Smooth muscle cell of the brain vasculature (primary cell): Measurements from ENCODE around the gene BIRC7.
"Not testable (repeated sequence)": the region's sequence is repeated elsewhere in the genome, so short reads cannot be mapped to it uniquely, and the experiment has no call there.

Source experiments
- DNase-seq: peaks from one replicate; pipeline ENCODE4 v3.0.0-alpha.2; 2012; ENCODE audit warnings: low read depth, low spot score

Gene BIRC7

DNA sequence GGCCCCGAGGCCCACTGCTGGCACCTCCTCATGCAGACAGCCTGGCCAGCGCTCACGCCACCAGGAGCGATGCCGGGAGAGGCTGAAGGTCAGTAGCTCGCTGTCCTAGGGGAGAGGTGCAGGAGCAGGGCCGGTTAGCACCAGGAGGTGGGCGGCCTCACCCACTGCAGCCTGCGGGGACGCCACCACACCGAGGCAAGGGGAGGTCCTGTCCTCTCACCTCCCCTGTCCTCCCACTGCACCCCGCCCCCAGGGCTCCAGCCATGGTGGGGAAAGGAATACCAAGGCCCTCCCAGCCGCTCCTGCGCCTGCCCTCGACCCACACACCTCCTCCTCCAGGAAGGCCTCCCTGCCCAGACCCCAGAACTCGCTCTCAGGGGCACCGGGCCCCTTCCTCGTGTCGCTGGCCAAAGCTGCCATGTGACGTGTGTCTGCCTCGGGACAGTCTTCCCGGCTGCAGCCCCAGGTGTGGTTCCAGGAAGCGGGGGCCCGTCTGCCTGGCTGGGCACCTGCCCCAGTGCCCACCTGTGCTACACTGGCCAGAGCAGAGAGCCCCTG lies 12.0 kb downstream of the BIRC7 start:
- no peak for DNase-seq

DNA sequence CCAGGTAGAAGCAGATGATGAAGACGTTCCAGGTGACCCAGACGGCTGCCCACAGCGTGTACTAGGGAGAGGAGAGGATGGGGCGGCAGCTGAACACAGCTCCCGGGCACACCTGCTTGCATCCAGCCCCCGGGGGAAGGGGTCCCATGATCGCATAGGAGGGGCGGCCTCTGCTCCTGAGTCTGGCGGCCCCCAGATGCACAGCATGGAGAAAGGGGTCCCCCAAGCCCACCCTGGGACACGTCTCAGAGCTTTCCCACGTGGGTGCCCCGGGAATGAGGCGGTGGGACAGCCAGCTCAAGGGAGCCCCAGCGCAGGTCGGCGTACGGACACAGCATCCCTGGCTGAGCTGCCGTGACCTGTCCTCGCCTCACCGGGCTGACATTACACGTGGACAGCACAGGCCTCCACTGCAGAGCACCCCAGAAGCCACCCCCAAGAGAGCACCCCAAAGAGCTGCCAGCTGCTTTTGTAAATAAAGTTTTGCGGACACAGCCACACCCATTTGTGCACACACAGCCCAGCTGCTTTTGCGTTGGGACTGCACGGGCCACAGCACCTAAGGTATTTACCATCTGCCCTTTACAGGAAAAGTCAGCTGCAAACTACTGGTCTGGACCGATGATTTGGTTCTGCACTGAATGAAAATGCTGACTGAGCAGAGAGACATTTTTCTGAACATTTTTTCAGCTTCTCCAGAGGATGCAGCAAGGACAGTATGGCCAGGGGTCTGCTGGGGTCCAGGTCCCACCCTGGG lies 13.3 kb downstream of the BIRC7 start:
- DNase-seq: no peak

DNA sequence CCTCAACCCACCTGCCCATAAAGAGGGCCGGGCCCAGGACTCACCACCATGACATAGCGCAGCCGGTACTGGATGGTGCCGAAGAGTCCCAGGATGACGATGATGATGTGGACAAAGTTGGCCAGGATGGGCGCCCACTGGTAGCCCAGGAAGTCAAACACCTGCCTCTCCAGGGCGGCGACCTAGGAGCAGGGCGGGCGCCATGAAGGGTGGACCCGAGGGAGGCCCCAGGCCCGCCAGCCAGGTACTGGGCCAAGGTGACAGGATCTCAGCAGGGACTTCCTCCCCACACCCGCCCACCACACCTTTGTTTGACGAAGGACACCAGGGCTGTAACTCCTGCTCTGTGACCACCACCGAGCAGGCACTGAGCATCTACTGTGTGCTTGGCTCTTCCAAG lies 14.2 kb downstream of the BIRC7 start:
- DNase-seq: no peak

DNA sequence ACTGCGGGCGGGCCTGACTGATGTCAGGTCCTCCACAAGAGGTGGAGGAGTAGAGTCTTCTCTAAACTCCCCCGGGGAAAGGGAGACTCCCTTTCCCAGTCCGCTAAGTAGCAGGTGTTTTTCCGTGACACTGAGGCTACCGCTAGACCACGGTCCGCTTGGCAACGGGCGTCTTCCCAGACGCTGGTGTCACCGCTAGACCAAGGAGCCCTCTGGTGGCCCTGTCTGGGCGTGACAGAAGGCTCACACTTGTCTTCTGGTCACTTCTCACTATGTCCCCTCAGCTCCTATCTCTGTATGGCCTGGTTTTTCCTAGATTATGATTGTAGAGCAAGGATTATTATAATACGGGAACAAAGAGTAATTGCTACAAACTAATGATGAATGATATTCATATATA lies 15.6 kb downstream of the BIRC7 start:
- not testable (repeated sequence) for DNase-seq

DNA sequence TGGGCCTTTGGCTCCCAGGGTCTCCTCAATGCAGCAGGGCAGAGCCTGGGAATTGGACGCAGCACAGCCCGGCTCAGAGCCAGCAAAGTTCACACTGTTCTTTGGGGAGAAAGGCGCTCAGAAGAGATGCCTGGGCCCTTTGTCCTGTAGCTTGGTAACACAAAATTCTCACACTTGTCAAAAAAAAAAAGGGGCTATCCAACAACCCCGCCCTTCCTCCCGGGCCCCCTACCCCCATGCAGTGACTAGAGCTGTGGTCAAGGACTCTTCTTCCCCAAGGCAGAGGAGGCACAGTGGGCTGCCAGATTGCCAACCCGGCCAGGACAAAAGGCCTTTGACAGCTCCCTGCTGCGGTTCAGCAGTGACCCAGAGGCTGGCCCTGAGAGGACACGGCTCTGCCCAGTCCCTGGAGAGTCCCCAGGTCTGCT lies 16.6 kb downstream of the BIRC7 start:
- no peak for DNase-seq

DNA sequence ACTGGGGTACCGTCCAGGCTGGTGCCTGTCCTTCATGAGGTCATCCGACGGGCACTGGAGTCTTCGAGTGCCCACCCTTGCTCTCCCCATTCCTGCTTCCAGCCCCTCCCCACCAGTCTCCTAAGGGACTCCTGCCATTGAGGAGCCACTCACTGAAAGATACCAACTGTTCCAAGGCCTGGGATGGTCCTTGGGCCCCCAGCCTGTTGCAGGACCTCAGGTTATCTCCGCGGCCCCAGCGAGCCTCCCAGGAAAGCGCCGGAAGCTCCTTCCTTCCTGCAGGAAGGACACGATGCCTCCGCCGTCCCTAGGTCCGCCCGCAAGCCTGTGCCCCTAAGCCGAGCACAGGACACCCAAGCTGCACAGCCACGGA lies 17.3 kb downstream of the BIRC7 start:
- DNase-seq: no peak

DNA sequence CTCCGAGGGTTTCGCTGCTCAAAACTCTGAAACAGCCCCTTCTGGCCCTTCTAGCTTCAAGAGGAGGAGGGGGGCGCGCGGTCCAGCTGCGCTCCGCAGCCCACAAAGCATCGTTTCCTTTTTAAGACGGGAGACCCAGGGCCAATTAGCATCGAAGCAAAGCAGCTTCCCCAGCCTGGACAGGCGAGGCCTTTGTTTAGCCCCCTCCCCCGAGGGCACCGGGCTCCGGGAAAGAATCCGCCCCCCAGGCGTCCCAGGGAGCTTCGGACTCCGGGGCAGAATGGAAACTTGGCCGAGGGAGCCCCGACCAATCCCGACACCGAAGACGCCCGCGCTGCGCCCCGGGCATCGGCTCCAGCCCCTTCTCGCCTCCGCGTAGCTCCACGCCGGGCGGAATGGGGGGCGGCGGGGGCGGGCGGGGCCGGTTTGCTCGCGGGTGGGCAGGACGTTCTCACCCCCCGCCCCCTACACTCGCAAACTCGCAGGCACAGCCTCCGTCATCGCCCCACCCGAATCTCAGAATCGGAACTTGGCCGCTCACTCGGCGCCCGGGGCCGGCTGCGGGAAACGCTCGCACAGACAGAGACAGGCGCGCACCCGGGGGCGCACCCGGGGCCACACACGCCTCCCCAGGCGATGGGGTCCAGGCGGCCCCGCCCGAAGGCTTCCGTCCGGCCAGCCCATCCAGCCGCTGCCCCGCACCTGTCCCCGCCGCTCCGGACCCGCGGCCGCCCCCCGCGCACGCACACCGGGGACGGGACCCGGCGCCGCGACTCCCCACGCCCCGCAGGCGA lies 17.9 kb downstream of the BIRC7 start:
- no peak for DNase-seq

DNA sequence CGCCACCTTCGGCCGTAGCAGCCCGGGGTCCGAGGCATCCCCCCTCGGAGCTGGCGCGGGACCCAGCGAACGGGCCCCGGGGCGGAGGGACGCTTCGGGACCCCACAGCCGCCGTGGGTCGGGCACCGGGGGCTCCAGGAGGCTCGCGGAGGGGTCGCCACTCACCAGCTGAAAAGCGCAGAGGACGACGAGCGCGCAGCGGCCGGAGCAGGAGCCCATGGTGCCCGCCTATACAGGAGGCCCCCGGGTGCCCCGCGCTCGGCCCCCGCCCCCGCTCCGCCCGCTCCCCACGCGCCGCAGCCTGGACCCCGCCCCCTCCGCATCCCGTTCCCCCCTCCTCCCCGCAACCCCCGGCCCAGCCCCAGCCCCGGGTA lies 18.5 kb downstream of the BIRC7 start, which contains the start of gene NKAIN4:
NKAIN4 (minus strand) TSS at position 232 of the 374 bp plus-strand sequence; CDS start at position 219, 13 bp downstream.
- DNase-seq: no peak

DNA sequence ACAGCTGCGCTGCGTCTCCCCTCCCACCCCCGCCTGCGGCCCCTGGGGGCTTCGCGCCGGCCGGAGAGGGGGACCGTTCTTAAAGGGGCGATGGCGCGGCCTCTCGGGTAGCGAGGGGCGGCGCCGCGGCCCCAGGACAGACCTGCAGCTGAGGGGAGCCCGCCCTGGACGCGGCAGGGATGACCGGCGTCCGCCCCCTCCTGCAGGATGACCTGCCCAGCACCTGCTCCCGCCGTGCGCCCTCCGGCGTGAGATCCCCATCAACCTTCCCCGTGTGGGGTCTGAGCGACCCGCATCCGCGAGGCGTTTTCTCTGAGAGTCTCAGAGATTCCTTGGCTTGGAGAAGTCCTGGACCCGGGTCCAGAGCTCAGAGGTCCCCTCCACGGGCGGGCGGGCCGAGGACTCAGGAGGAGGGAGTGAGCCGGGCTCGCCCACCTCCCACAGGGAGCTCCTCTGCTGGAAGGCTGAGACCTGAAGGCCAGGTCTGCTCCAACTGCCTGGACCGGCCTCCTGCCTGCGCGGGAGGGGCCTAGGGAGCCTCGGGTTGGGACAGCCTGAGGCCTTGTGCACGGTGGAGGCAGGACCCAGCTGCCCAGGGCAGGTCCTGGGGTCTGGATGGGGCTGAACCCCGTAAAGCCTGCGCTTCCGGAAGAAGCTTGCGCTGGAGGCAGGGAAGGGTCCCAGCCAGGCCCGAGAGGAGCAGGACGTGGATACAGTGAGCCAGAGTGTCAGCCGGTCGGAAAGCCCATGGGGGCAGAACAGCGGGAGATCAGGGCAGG lies 19.1 kb downstream of the BIRC7 start:
- DNase-seq: no peak

DNA sequence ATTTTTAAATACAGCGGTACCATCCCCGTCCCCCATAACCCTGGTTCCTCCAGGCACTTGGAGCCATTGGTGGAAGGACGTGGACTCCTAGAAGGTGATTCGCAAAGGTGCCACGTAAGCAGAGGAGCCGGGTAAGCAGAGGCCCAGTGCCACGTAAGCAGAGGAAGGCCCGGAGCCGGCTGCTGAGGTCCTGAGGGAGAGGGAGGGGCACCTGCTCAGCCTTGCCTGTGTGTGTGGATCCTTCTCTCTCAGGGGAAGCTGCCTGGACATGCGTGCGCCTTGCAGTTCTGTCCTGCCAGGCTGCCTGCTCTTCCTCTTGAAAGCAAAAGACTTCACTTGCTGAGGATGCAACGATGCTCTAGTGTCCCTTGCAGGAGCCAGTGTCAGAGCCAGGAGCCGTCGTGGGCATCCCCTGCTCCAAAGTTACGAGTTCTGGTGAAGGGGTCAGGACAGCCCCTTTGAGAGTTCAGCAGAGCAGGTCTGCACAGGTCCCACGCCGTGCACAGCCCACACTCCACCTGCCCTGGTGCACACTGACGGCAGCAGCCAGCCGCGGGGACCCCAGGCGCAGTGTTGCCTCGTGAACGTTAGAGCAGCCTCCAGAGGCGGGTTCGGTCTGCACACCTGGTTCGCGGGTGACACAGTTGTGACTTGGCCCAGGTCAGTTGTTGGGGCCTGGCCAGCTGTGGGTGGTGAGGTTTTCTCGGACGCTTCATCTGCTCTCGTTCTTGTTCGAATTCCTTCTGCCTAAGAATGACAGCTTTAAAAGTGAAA lies 20.4 kb downstream of the BIRC7 start:
- no peak for DNase-seq

DNA sequence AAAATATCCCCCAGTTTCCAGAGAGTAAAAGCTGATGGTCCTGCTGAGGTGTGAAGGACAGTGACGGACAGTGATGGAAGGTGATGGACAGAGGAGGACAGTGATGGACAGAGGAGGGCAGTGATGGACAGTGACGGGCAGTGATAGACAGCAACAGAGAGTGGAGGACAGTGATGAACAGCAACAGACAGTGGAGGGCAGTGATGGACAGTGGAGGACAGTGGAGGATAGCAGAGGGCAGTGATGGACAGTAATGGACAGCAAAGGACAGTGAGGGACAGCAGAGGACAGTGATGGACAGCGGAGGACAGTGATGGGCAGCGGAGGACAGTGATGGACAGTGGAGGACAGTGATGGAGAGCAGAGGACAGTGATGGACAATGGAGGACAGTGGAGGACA lies 21.2 kb downstream of the BIRC7 start:
- no peak for DNase-seq

DNA sequence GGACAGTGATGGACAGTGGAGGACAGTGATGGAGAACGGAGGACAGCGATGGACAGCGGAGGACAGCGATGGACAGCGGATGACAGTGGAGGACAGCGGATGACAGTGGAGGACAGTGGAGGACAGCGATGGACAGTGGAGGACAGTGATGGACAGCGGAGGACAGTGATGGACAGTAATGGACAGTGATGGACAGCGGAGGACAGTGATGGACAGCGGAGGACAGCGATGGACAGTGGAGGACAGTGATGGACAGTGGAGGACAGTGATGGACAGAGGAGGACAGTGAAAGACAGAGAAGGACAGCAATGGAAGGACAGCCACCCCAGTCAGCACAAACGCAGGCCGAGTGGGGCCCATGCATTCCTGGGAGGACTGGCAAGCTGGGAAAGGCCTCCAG lies 21.9 kb downstream of the BIRC7 start:
- DNase-seq: no peak

DNA sequence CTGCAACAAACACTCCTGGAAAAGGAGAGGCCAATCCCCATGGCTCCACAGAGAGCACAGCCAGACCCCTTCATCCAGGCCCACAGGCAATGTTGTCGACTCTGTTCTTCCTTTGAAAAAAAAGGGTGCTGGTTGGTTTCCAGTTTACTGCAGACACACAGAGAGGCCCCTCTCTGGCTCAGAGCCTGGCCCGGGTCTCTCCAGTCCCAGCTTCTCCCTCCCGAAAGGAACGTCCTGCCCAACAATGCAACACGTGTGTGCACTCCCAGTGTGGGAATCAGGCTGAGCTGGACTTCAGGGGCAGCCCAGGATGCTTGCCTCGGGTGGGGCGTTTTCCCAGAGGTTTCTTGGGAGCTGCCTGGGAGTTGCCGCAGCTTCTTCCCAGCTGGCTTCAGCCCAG lies 23.1 kb downstream of the BIRC7 start:
- no peak for DNase-seq

DNA sequence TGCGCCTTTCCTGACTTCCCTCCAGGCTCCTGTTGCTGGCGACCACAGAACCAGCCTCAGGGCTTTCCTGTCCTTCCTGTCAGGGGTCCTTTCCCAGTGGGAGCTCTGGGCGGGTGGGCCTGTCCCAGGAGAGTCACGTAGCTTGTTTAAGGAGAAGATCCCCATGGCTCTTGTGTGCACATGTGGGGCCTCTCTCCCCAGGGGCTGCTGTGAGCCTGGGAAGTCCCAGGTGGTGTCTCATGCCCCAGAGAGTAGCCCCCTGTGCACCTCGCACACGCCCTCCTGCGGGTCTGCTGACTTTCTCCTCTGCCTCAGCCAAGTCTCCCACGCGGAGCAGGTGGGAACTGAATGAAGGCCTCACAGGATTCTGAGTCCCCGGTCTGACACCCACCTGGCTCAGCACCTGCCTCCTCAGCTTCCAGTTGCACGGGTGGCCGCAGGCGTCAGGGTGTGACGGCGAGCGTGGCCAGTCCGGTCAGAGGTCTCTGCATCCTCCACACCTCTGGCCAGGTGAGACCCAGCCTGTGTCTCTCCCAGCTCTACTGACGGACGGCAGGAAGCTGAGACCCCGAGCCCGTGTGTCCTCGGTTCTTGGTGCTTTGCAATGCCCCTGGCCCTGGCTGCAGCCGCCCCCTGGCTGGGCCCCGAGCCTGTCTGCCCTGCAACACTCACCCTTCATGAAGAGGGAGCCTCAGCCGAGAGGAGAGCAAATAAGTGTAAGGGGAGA lies 24.2 kb downstream of the BIRC7 start:
- DNase-seq: no peak

DNA sequence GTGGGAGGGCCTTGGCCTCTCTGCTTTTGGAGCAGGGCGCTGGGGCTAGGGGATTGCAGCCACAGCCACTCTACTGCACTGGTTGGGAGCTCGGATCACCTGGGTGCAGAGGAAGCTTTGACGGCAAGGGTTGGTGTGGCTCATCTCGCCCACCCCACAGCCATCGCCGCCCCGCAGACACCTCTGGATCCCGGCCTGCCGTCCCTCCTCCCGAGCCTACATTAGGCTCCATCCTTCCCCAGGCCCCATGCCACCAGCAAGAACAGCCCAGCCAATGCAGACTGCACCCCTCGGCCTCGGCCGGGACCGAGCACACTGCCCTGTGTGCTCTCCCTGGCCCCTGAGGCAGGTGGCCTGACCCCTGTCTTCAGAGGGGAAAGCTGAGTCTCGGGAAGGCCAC lies 24.8 kb downstream of the BIRC7 start:
- DNase-seq: no peak

DNA sequence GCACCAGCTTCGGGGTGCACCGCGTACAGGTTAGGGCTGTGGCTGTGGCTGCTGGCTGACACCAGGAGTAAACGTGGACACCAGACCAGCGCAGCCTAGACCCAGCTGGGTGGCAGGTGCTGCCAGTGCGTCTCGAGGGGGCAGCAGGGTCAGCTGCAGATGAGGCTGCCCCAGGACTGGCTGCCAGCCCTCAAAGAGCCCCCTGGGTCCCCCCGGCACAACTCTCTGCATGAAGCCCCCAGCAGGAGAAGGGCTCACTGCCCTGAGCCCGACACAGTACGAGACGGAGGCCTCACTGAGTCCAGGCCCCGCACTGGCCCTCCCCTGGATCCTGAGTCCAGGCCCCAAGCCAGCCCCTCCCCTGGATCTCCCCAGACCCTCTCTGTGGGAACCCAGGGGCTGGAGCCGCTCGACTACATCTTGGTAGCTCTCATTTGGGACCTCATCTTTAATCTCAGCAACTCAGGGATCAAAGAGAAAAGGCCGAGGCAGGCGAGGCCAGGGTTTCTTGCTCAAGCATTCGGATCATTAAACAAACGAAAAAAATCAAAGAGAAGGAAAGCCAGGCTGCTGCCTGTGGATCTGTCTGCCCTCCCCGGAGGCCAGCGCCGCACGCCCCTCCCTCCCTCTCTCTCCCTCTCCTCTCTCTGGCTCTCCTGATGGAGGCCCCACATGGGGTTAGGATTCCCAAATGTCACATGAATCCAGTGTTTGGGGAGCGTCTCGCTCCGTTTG lies 25.5 kb downstream of the BIRC7 start:
- DNase-seq: no peak

DNA sequence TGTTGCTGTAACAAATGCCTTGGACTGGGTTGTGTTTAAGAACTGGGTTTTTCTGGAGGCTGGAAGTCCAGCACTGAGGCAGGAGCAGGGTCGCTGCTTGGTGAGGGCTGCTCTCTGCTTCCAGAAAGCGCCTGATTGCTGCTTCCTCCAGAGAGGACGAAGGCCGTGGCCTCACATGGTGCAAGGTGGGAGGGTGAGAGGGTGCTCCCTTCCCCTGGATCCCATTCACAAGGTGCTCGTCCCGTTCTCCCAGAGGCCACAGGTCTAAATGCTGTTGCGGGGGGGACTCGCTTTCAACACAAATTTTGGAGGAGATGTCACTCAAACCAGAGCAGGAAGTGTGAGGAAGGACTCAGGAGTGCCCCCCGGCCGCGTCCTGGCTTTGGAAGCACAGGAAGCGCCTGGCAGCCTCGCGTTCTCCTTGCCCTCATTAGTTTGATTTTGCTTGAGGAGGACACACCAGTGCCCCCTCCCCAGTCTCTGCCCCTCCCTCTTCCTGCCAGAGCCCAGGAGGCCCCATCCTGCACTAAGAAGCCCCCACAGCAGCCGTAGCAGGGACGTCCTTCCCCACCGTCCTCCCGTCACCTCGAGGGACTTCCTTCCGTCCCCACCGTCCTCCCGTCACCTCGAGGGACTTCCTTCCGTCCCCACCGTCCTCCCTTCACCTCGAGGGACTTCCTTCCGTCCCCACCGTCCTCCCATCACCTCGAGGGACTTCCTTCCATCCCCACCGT lies 26.3 kb downstream of the BIRC7 start:
- no peak for DNase-seq

DNA sequence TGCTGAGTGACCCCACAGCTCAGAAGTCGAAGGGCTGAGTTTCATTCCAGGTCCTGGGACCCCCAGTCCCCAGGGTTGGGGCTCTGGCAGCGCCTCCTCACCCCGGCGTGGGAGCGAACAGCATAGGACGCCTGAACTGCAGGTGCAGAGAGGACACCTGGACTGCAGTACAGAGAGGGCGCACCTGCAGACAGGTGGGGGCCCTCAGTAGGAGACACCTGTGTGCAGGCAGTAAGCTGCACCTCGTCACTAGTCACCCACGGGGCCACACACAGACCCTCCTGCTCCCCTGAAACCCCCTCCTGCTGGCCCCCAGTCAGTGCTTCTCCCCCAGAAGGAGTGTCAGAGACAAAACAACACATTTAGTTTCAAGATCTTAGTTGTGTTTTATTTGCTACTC lies 27.1 kb downstream of the BIRC7 start:
- no peak for DNase-seq

DNA sequence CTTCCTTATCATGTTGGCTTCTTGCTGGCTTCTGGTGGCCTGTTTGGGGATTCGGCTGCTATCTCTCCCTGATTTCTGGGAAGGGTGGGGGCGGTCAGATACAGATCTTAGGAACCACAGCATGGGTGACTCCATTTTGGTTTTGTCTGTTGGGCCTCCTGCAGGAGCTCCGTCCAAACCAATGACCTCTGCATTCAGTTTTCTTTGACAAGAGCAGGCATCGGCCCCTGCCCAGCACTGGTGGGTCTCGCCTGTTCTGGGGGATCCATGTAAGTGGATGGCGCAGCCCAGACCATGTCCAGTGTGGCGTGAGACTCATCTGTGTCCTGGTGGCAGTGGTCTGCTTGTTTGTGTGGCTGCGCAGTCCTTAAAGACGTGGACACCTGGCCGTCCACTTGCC lies 28.3 kb downstream of the BIRC7 start:
- no peak for DNase-seq
